ENCODE results near the gene TMEM129. TPM values are rescaled to one million over a fixed set of nuclear protein-coding genes. Genes with fewer than 3 reads are reported as not detected.

The TMEM129 gene
- total RNA-seq, 4 donors from 2014 or later = 50.4 to 77.2 (median 57.6) TPM

GRCh38 chr4:1666391-1666790 lies 54.7 kb downstream of the TMEM129 start:
- Histone ChIP-seq H3K36me3 (no peaks in the 10 kb centered on the region), H3K9me3 (no peaks in the 10 kb centered on the region), H3K27ac (no peak overlapping the region), H3K27me3 (no peaks in the 10 kb centered on the region), H3K4me1 (no peaks in the 10 kb centered on the region), H3K4me3 (no peak overlapping the region)
- DNase-seq (ENCODE audit: low spot score in 2 of 2) = no peak
- TF ChIP-seq EP300 (IDR thresholded peaks at IDR 0.05) = no peak
- no peak for TF ChIP-seq POLR2AphosphoS5 (IDR thresholded peaks at IDR 0.05)
- TF ChIP-seq, protein P1, sequence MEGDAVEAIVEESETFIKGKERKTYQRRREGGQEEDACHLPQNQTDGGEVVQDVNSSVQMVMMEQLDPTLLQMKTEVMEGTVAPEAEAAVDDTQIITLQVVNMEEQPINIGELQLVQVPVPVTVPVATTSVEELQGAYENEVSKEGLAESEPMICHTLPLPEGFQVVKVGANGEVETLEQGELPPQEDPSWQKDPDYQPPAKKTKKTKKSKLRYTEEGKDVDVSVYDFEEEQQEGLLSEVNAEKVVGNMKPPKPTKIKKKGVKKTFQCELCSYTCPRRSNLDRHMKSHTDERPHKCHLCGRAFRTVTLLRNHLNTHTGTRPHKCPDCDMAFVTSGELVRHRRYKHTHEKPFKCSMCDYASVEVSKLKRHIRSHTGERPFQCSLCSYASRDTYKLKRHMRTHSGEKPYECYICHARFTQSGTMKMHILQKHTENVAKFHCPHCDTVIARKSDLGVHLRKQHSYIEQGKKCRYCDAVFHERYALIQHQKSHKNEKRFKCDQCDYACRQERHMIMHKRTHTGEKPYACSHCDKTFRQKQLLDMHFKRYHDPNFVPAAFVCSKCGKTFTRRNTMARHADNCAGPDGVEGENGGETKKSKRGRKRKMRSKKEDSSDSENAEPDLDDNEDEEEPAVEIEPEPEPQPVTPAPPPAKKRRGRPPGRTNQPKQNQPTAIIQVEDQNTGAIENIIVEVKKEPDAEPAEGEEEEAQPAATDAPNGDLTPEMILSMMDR (IDR thresholded peaks at IDR 0.05) = no peak
- no peak for TF ChIP-seq POLR2A (IDR thresholded peaks at IDR 0.05)
- WGBS = 48% methylated on average over 12 of the region's 12 CpGs

Other genes with a start within 250 kb of the TMEM129 start
- gene FAM53A, start 37.0 kb downstream of the TMEM129 start, total RNA-seq = 1 to 10 TPM; 2.2 to 8.0 (median 4.9) TPM
- gene SLBP, start 9.0 kb downstream of the TMEM129 start, total RNA-seq = 10 to 100 TPM; 36.9 to 59.1 (median 40.8) TPM
- gene TACC3, start 198 bp upstream of the TMEM129 start, total RNA-seq = 10 to 100 TPM in 2 of 4 donors, 1 to 10 TPM in 2; 7.2 to 11.7 (median 8.8) TPM
- gene FGFR3, start 72.0 kb upstream of the TMEM129 start, total RNA-seq = 100 to 1,000 TPM; 511 to 829 (median 662) TPM
- gene LETM1, start 134.8 kb upstream of the TMEM129 start, total RNA-seq = 10 to 100 TPM; 64.0 to 73.5 (median 65.2) TPM
- gene NSD2, start 150.1 kb upstream of the TMEM129 start, total RNA-seq = 10 to 100 TPM; 25.3 to 46.7 (median 27.4) TPM